TTC549 (cell line): ENCODE measurements around the gene BRK1.
"Not testable (repeated sequence)": the region's sequence is repeated elsewhere in the genome, so short reads cannot be mapped to it uniquely, and the experiment has no call there.

Source experiments
- FAIRE-seq: peaks from 2 replicates; lab custom pipeline; 2012; peaks lifted over from hg19 to GRCh38; lab: Jason Lieb, UNC

BRK1 gene

GRCh38 chr3:10145685-10146084 is 30.2 kb downstream of the BRK1 start:
- FAIRE-seq = no peak

- FAIRE-seq = no peak
Observed at GRCh38 chr3:10149226-10149625, 33.8 kb downstream of the BRK1 start.

- no peak for FAIRE-seq
Observed at GRCh38 chr3:10150987-10151386, 35.5 kb downstream of the BRK1 start.

GRCh38 chr3:10154335-10155122 is 39.1 kb downstream of the BRK1 start:
- no peak for FAIRE-seq

- no peak for FAIRE-seq
Observed at GRCh38 chr3:10155123-10155472, 39.6 kb downstream of the BRK1 start.

GRCh38 chr3:10155658-10156057 is 40.2 kb downstream of the BRK1 start:
- FAIRE-seq = no peak

GRCh38 chr3:10157031-10157430 is 41.6 kb downstream of the BRK1 start:
- FAIRE-seq = no peak

GRCh38 chr3:10158555-10158954 is 43.1 kb downstream of the BRK1 start:
- FAIRE-seq = not testable (repeated sequence)

- FAIRE-seq = no peak
Observed at GRCh38 chr3:10160346-10160745, 44.9 kb downstream of the BRK1 start.

GRCh38 chr3:10160925-10161324 is 45.5 kb downstream of the BRK1 start:
- no peak for FAIRE-seq

- FAIRE-seq = no peak
Observed at GRCh38 chr3:10162185-10162584, 46.7 kb downstream of the BRK1 start.

GRCh38 chr3:10164201-10164545 is 48.7 kb downstream of the BRK1 start:
- not testable (repeated sequence) for FAIRE-seq

GRCh38 chr3:10164546-10165393 is 49.3 kb downstream of the BRK1 start, which contains the start of gene IRAK2:
Gene IRAK2, plus strand, starts transcription at chr3:10164919. Its CDS starts 36 bp downstream, at chr3:10164955.
- no peak for FAIRE-seq

GRCh38 chr3:10166213-10166604 is 50.7 kb downstream of the BRK1 start:
- FAIRE-seq = no peak

- no peak for FAIRE-seq
Observed at GRCh38 chr3:10169000-10169496, 53.6 kb downstream of the BRK1 start.

- no peak for FAIRE-seq
Observed at GRCh38 chr3:10170915-10171478, 55.5 kb downstream of the BRK1 start.

GRCh38 chr3:10173095-10173925 is 57.8 kb downstream of the BRK1 start:
- no peak for FAIRE-seq

- no peak for FAIRE-seq
Observed at GRCh38 chr3:10173926-10174435, 58.5 kb downstream of the BRK1 start.

- FAIRE-seq = not testable (repeated sequence)
Observed at GRCh38 chr3:10175334-10175733, 59.9 kb downstream of the BRK1 start.

GRCh38 chr3:10176150-10176549 is 60.7 kb downstream of the BRK1 start:
- not testable (repeated sequence) for FAIRE-seq
